Dedifferentiated amniotic fluid mesenchymal stem cell (primary cell): Measurements from ENCODE around the gene ARHGEF1.
"Not testable (repeated sequence)": the region's sequence is repeated elsewhere in the genome, so short reads cannot be mapped to it uniquely, and the experiment has no call there.

Source experiments
- DNase-seq: peaks from one replicate; pipeline ENCODE4 v3.0.0-alpha.2; 2016; ENCODE audit errors: extremely low spot score

ARHGEF1 gene

DNA sequence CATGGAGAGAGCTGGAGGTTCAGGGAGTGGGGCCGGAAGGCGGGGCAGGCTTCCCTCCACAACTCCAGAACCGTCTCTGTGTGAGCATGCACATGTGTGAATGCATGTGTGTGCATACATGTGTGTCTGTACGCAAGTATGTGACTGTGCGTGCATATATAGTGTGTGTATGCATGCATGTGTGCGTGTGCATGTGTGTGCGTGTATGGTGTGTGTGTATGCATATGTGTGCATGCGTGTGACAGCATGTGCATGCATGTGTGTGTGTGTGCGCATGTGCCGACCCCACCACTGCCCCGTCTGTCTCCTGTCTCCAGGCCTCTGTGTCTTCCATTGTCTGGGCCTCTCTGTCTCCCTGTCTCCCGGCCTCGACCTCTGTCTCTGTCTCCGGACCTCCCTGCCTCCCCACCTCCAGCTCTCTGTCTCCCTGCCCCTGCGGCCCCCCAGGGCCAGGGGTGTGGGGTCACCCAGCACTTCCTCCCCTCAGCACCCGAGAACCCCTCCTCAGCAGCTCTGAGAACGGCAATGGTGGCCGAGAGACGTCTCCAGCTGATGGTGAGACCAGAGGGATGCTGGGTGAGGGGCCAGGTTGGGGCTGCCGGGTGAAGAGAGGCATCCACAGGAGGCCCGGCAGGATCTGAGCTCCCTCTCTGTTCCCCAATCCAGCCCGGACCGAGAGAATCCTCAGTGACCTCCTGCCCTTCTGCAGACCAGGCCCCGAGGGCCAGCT lies 22.5 kb downstream of the ARHGEF1 start:
- no peak for DNase-seq

DNA sequence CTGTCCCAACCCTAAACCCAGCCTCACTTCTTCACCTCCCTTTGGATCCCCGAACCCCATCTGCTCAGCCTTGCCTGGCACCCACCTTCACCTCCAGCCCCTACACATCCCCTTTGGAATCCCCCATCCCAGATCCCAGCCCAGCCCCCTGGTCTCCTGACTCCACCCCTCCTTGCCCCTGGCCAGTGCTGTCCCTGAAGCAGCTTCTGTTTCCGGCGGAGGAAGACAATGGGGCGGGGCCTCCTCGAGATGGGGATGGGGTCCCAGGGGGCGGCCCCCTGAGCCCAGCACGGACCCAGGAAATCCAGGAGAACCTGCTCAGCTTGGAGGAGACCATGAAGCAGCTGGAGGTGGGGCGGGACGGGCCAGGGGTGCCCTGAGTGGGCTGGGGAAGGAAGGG lies 23.3 kb downstream of the ARHGEF1 start:
- DNase-seq: no peak

GRCh38 chr19:41906916-41907680 lies 24.1 kb downstream of the ARHGEF1 start:
- DNase-seq: no peak

DNA sequence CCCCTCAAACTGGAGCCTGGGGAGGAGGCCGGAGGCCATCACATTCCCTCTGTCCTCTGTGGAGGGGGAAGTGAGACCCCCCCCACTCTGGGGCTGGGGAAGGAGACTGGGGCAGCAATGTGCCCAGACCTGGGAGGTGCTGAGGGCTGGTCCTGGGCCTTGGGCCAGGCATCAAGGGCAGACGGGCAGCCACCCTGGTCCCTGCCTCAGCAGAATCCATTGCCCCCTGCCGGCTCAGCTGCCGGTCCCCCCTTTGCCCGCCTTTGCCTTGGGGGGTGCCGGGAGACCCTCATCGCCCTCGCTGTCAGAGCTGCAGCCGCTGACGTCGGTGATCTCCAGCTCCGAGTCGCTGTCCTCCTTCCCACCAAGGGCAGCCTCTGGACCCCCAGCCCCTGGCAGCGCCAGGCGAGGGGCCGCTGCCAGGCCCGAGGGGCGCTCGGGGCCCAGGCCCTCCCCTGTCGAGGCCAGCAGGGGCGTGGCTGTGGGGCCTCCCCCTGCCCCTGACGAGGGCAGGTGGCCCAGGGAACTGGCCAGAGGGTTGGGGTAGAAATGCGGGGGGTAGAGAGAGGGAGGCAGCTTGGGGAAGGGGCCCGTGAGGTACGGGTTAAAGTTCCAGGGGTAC lies 25.1 kb downstream of the ARHGEF1 start:
- no peak for DNase-seq

- no peak for DNase-seq
Measured at GRCh38 chr19:41908724-41909464, 25.9 kb downstream of the ARHGEF1 start.

DNA sequence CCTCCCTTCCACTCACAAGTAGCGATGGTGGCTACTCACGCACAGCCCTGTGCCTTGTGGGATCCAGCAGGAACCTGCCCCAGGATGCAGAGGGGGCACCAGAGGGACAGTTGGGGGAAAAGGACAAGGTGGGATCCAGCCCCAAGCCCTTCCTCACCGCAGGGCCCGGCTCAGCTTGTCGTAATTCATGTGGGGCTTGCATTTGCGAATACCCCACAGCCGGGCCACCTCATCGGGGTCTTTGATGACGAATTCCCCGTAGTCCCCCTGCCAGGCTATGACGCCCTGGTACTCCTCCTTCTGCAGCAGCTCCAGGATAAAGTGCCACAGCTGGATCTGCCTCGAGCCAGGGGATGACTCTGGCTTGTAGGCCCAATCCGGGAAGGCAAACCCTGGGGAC lies 26.7 kb downstream of the ARHGEF1 start:
- DNase-seq: no peak

DNA sequence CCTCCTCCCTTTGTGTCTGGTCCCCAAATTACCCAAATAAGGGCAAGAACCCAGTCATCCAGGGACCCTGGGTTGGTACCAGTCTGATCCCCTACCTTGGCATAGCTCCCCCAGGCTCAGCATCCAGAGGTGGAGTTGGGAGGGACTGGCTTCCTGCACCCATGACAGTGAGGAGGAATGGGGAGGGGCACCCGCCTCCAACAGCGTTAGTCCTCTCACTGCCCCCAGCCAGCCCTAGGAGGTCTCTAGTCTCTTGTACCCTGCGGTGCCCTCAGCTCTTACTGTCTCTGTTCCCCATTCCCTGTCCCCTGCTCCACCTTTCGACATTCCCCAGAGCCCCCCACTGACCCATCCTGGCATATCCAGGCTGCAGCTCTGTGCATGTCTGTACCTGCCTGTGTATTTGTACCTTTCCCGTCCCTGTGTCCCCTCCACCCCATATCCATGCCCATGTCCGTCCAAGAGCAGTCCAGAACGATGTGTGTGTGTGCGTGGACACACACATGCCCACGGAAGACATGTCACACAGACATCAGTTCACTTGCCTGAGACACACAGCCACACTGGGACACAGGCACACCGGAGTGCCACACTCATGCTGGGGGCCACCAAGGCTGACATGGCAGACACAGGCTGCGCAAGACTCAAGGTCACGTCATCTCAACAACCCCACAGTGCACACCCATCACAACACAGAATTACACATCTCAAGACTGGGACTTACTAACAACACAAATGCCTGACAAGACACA lies 27.4 kb downstream of the ARHGEF1 start:
- DNase-seq: no peak

- no peak for DNase-seq
Measured at GRCh38 chr19:41910992-41911888, 28.3 kb downstream of the ARHGEF1 start.

DNA sequence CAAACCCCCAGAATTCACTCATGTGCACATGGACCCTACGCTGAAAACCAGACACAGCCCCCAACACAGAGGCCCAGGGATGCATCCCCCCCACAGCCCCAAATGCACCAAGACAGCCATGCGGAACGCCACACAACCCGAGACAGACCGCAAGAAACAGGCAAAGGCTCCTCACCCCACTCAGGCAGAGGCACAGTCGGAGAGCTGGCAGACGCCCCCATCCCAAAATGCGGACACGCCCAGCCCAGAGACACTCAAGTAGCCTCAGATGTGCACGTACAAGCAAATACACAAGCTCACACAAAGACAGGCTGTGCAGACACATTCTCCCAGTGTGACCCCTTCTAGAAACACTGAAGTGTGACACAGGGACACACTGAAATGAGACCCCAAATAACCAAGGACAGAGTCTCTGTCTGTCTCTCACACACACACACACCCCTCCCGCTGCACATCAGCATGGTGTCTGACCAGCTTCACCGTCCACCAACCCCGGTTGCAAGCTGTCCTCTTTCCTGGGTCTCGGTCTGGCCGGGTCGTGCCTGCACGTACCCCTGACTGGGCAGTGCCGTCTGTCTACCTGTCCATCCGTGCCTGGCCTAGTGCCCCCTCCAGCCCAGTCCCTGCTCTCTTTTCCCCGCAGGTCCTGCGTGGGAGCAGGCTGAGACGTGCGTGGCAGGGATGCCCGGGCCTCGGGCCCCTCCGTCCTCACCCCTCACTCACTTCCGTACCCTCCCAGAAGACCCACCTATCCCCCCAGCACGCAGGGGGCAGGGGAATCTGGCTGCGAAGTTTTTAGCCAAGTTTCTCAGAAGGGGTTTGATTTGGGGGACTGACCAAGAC lies 29.1 kb downstream of the ARHGEF1 start:
- DNase-seq: no peak

DNA sequence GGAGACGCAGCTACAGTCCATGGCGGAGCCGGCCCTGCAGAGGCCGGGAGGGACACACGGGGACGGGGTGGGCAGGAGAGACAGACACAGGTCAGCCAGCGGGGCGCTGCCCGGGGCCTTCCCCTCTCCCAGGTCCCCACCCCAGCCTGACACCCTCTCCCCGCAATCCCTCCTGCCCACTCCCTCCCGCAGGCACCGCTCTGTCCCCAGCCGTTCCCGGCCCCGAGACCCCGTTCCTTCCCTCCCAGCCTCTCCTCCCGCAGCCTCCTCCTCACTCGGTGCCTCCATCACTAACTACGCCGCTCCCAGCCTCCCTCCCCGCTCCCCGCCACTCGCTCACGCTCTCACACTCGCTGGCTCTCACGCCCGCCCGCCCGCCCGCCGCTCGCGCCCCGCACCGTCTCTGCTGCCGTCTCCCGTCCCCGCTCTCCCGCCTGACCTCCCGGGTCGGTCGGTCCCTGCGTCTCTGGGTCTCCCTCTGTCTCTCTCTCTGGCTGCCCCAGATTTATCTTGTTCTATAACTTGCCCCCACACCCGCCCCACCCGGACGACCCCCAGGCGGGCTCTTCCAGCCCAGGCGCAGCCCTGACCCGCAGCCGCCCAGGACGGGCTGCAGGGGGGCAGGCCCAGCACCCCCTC lies 30.0 kb downstream of the ARHGEF1 start:
- DNase-seq: no peak

DNA sequence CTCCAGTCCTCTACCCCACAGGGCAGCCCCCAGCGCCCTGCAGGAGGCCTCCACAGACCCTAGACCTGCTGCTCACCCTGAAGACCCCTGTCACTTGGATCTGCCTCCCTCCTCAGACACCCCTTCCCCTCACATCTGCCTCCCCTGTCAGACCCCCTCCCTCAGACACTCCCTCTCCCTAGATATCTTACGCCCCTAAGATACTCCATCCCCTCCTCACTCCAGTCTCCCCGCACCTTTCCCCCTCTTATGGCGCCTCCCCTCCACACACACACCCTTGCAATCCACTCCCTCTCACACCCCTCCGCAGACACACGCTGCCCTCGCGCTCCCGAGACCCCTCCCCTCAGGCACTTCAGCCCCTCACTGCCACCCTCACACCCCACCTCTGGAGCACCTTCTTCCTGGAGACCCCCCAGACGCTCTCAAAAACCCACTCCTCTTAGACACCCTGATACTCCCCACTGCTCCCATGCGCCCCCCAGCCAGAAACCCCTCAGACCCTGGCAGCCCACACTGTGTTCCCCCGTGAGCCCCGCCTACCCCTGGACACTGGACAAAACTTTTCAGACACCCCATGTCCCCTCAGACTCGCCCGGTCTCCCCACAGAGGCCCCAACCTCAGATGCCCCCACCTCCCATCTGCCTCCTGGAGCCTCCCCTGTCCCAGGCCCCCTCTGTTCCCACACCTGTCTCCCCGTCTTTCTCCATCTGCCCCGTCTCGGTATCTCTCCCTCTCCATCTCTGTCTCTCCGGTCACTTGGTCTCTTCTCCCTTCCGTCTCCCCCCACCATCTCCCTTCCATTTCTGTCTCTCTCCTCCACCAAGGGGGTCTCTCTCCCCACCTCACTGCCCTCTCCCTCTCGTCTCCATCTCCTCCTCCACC lies 30.8 kb downstream of the ARHGEF1 start:
- no peak for DNase-seq

- not testable (repeated sequence) for DNase-seq
Measured at GRCh38 chr19:41914424-41914834, 31.4 kb downstream of the ARHGEF1 start.

- no peak for DNase-seq
Measured at GRCh38 chr19:41915021-41915775, 32.2 kb downstream of the ARHGEF1 start.

- no peak for DNase-seq
Measured at GRCh38 chr19:41915776-41916414, 32.9 kb downstream of the ARHGEF1 start.

- no peak for DNase-seq
Measured at GRCh38 chr19:41917676-41918075, 34.7 kb downstream of the ARHGEF1 start.

DNA sequence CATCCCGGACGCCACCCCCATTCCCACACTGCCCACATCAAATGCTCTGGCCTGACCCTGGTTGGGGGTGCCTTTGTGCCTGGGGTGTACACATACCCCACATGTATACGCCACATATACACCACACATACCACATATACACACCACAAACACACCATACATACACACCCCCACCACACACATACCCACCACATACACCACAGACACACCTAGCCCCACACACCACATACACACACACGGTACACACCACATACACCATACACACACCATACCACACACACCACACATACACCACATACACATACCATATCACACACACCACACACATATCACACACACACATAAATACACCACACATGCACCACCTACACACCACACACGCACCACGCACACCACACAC lies 35.1 kb downstream of the ARHGEF1 start:
- no peak for DNase-seq
